Endothelial cell of umbilical vein (primary cell): ENCODE results near the gene MAP3K15. TPM values are rescaled to one million over a fixed set of nuclear protein-coding genes. Genes with fewer than 3 reads are reported as not detected.

Experiments
- BruUV-seq: library from RNA; stranded (reverse); fragments of 400-500 nt; replicated peaks from 2 replicates; lab custom pipeline; 2021; lab: Mats Ljungman, UMichigan
- CTCF ChIA-PET: fragments of 300-600, 350-600 bp; sonication (Branson Sonifier 250); formaldehyde crosslinking; loops from one replicate; lab custom pipeline; 2021; ENCODE audit warnings: antibody characterized with exemption, inconsistent platforms; lab: Charles Lee
- POLR2A ChIA-PET: fragments of 300-600, 350-600 bp; sonication (Branson Sonifier 250); formaldehyde crosslinking; loops from one replicate; lab custom pipeline; 2021; ENCODE audit warnings: antibody characterized with exemption, inconsistent platforms; lab: Charles Lee
- DNase-seq: peaks from one replicate; pipeline ENCODE4 v3.0.0-alpha.2; 2011; ENCODE audit warnings: low read depth, low spot score
- FAIRE-seq: peaks from 2 replicates; lab custom pipeline; 2011; peaks lifted over from hg19 to GRCh38; lab: Jason Lieb, UNC
- H2AFZ ChIP-seq: 2 replicates; pipeline ENCODE4 v1.6.0; 2012; ENCODE audit warnings: low read depth, low read length, control low read depth, inconsistent platforms
- H3K27ac ChIP-seq: 2 replicates; pipeline ENCODE4 v1.5.1; 2011; ENCODE audit warnings: low read depth, mild to moderate bottlenecking, control low read depth, low read length, moderate library complexity; ENCODE audit not compliant: insufficient read depth
- H3K27me3 ChIP-seq, 2 experiments: 2 replicates each; pipeline versions ENCODE4 v1.6.0 to v1.6.1; 2011; ENCODE audit warnings: low read length in 2 of 2, mixed read lengths in 1 of 2; ENCODE audit not compliant: control insufficient read depth in 2 of 2, insufficient read depth in 2 of 2
- H3K36me3 ChIP-seq, 2 experiments: 2 replicates in 1 of 2; 3 replicates in 1 of 2; pipeline ENCODE4 v1.5.1; 2011; ENCODE audit warnings: low read length in 2 of 2, mild to moderate bottlenecking in 1 of 2, moderate library complexity in 1 of 2; ENCODE audit not compliant: control insufficient read depth in 2 of 2, insufficient read depth in 2 of 2; ENCODE audit errors: extremely low read depth in 1 of 2
- H3K4me1 ChIP-seq: 3 replicates; pipeline ENCODE4 v1.5.1; 2011; ENCODE audit warnings: mild to moderate bottlenecking, low read length; ENCODE audit not compliant: control insufficient read depth, insufficient read depth; ENCODE audit errors: extremely low read depth
- H3K4me2 ChIP-seq: 2 replicates; pipeline ENCODE4 v1.6.1; 2011; ENCODE audit warnings: low read length, control low read depth, mixed read lengths; ENCODE audit not compliant: insufficient read depth
- H3K4me3 ChIP-seq, 3 experiments: fragments of 200-600 bp in 1 of 3; sonication (generic), shearing (Covaris generic) in 1 of 3; replicated peaks in 1 of 3; 2 replicates each; pipeline ENCODE4 v1.5.1; 2011 to 2016; ENCODE audit warnings: control low read depth in 3 of 3, low read length in 3 of 3, mild to moderate bottlenecking in 2 of 3, inconsistent platforms in 1 of 3, low read depth in 1 of 3, moderate library complexity in 1 of 3; ENCODE audit not compliant: insufficient read depth in 1 of 3
- H3K79me2 ChIP-seq: 2 replicates; pipeline ENCODE4 v1.6.0; 2012; ENCODE audit warnings: low read length, inconsistent platforms; ENCODE audit not compliant: control insufficient read depth, insufficient read depth
- H3K9ac ChIP-seq: replicated peaks from 2 replicates; pipeline ENCODE3; 2011; ENCODE audit warnings: low read length, control low read depth; ENCODE audit not compliant: insufficient read depth; ENCODE audit errors: extremely low read depth
- H3K9me1 ChIP-seq: replicated peaks from 3 replicates; pipeline ENCODE4 v1.6.0; 2011; ENCODE audit warnings: mild to moderate bottlenecking, low read length; ENCODE audit not compliant: control insufficient read depth, insufficient read depth; ENCODE audit errors: extremely low read depth
- H3K9me3 ChIP-seq: replicated peaks from 2 replicates; pipeline ENCODE4 v1.5.1; 2012; ENCODE audit warnings: low read length, inconsistent platforms; ENCODE audit not compliant: control insufficient read depth, insufficient read depth
- H4K20me1 ChIP-seq: replicated peaks from 2 replicates; pipeline ENCODE3; 2011; ENCODE audit warnings: mild to moderate bottlenecking, low read length; ENCODE audit not compliant: control insufficient read depth, insufficient read depth; ENCODE audit errors: extremely low read depth
- CTCF ChIP-seq, 2 donors: IDR thresholded peaks; 1 replicate in 1 of 2; 2 replicates in 1 of 2; pipeline ENCODE4 v1.5.1; 2011; ENCODE audit warnings: low read length in 2 of 2, mild to moderate bottlenecking in 2 of 2, moderate library complexity in 2 of 2, control low read depth in 1 of 2, inconsistent platforms in 1 of 2, low read depth in 1 of 2; ENCODE audit not compliant: insufficient read depth in 1 of 2; ENCODE audit errors: extremely low read depth in 1 of 2
- EZH2 ChIP-seq: IDR thresholded peaks from 2 replicates; pipeline ENCODE4 v1.6.1; 2012; ENCODE audit warnings: borderline replicate concordance, low read depth, mild to moderate bottlenecking, moderate library complexity, low read length, inconsistent platforms; ENCODE audit not compliant: severe bottlenecking
- FOS ChIP-seq: IDR thresholded peaks from 2 replicates; pipeline ENCODE4 v1.6.1; 2011; ENCODE audit warnings: mild to moderate bottlenecking, low read length, moderate library complexity, borderline replicate concordance; ENCODE audit not compliant: insufficient read depth
- GATA2 ChIP-seq: IDR thresholded peaks from 2 replicates; pipeline ENCODE4 v1.7.0; 2011; ENCODE audit warnings: low read depth, mild to moderate bottlenecking, moderate library complexity, mixed read lengths, low read length; ENCODE audit not compliant: insufficient read length, insufficient read depth
- JUN ChIP-seq: IDR thresholded peaks from 2 replicates; pipeline ENCODE4 v1.6.1; 2011; ENCODE audit warnings: borderline replicate concordance, low read depth; ENCODE audit not compliant: insufficient read length, insufficient read depth
- MYC ChIP-seq: IDR thresholded peaks from one replicate; pipeline ENCODE4 v1.6.1; 2011; ENCODE audit warnings: mild to moderate bottlenecking, low read depth, low read length
- POLR2A ChIP-seq: IDR thresholded peaks from 2 replicates; pipeline ENCODE4 v1.6.1; 2012; ENCODE audit warnings: low read depth, mild to moderate bottlenecking, control low read depth, low read length
- POLR2AphosphoS5 ChIP-seq: IDR thresholded peaks from 2 replicates; pipeline ENCODE4 v1.6.1; 2012; ENCODE audit warnings: low read depth, mild to moderate bottlenecking, control low read depth, low read length, moderate library complexity; ENCODE audit not compliant: insufficient read depth
- dilution Hi-C: fragments of 300-500 bp; cut with MboI; formaldehyde crosslinking; loops from one replicate; pipeline ENCODE4 v1.15.0; 2019; ENCODE audit warnings: low sequenced_read_pairs; ENCODE audit not compliant: extremely low pct_ligation_motif_present
- intact Hi-C: fragments of 100-400 bp; cut with micrococcal nuclease; formaldehyde crosslinking; loops from one replicate; pipeline ENCODE4 v1.10.0; 2022
- polyA plus RNA-seq, 4 experiments: library from polyadenylated mRNA; depleted of rRNA in 3 of 4; stranded (reverse) in 3 of 4; unstranded in 1 of 4; fragments of >200 nt; gene quantifications; 2 replicates each; pipeline versions ENCODE4 v1.2.1 to v1.2.3, GENCODE V29; 2011 to 2012; ENCODE audit warnings: missing spikeins in 1 of 4
- total RNA-seq: library from RNA; stranded (reverse); gene quantifications from 2 replicates; pipeline ENCODE4 v1.2.3, GENCODE V29; 2021
- TF ChIP-seq, protein P1 (sequence below): IDR thresholded peaks from 2 replicates; pipeline ENCODE4 v1.6.1; 2011; ENCODE audit not compliant: insufficient read depth, insufficient read length

Gene MAP3K15
- total and polyA plus RNA-seq, 2 donors (not counting 3 experiments of a cell fraction or from before 2014, with no cell fraction given), result 0.01 to 0.09 TPM

DNA sequence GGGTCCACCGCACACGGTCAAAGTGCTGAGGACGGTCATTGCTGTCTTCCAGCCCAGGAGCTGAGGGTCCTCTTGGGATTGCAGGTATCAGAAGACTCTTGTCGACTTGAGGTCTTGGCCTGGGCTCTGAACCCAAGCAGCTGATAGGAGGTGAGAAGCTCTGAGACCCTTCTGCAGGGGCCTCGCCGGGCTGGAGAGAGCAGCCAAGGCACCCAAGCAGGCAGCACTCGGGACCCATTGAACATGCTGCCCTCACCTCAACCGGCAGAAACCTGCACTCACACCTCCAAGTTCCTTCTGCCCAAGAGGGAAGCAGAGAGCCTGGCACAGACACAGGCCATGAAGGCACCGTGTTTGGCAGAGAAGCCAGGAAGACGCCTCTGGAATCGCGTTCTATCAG is 137.5 kb downstream of the MAP3K15 start:
- POLR2A ChIA-PET, result no interaction called here
- Histone ChIP-seq H3K9me1 (no peaks in the 10 kb centered on the region), H3K4me3 (no peak overlapping the region), H3K4me2 (no peak overlapping the region), H4K20me1 (no peaks in the 10 kb centered on the region), H3K4me1 (no peaks in the 10 kb centered on the region), H3K9me3 (no peaks in the 10 kb centered on the region), H3K79me2 (no peaks in the 10 kb centered on the region), H2AFZ (no peak overlapping the region), H3K36me3 (no peaks in the 10 kb centered on the region), H3K27me3 (no peaks in the 10 kb centered on the region), H3K27ac (no peak overlapping the region), H3K9ac (no peak overlapping the region)
- DNase-seq, result no peak
- FAIRE-seq, result no peak
- intact Hi-C loops (no loop called here), dilution Hi-C loops (no loop called here)
- TF ChIP-seq GATA2 (no peak), POLR2AphosphoS5 (no peak), CTCF (IDR thresholded peaks at IDR 0.05; ENCODE audit: extremely low read depth in 1 of 2, insufficient read depth in 1 of 2, low read depth in 1 of 2, low read length in 2 of 2) (no peak), FOS (no peak), JUN (no peak), EZH2 (no peak), MYC (no peak), POLR2A (no peak)
- TF ChIP-seq, protein P1, sequence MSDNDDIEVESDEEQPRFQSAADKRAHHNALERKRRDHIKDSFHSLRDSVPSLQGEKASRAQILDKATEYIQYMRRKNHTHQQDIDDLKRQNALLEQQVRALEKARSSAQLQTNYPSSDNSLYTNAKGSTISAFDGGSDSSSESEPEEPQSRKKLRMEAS, result no peak
- no TSS peak for BruUV-seq
- CTCF ChIA-PET, result no interaction called here
